GM21515 (cell line): ENCODE results near the gene SLC9A7.

Experiments
- ATAC-seq: cut with Tn5 transposase; IDR thresholded peaks from one replicate; pipeline ENCODE4 v1.9.1; 2021; ENCODE audit not compliant: unreplicated experiment

Gene SLC9A7

DNA sequence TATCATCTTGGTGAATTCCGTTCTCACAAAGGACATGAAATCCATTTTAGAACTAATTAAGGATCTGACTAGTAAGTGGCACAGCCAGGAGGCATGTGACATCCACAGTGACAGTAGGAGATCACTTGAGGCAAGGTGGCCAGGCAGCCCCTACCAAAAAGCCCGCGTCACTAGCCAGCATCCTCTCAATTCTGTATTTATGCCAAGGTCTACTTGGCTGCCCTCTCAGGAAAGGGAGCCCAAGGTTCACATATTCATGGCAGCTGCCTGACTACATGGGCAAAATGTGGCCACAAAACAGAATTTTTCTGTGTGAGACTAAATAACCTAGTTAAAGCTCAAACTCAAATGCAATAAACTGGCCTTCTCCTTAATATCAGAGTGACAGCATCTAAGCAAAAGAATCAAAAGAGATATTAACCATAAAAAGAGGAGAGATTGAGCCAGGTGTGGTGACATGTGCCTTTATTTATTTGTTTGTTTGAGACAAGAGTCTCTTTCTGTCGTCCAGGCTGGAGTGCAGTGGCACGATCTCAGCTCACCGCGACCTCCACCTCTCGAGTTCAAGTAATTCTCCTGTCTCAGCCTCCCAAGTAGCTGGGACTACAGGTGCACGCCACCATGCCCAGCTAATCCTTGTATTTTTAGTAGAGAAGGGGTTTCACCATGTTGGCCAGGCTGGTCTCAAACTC is 51.5 kb downstream of the SLC9A7 start:
- no peak for ATAC-seq

DNA sequence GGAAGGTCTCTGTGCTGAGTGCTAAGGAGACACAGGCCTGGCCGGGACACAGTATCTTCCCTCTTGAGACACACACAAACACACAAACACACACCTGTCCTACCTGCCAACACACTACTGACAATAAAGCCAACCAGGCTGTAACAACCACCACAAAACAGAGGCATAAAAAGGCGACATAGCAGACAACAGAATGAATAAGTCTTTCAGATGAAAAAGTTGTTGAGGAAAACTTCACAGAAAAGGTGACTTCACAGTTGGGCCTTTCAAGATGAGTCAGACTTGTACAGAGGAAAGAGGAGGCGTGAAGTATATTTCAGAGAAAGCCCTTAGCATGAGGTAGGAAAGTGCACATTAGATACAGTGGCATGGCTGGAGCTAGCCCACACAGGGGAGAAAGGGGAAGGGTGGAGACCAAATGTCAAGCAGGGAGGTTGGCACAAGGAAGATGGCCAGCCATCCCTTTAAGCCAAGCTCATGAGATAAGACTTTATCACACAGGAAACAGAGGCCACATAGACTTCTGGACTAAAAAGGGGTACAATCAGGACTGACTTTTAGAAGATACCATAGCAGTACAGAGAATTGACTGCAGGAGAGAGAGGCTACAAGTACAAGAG is 54.0 kb downstream of the SLC9A7 start:
- ATAC-seq, result peak; percentile 86

DNA sequence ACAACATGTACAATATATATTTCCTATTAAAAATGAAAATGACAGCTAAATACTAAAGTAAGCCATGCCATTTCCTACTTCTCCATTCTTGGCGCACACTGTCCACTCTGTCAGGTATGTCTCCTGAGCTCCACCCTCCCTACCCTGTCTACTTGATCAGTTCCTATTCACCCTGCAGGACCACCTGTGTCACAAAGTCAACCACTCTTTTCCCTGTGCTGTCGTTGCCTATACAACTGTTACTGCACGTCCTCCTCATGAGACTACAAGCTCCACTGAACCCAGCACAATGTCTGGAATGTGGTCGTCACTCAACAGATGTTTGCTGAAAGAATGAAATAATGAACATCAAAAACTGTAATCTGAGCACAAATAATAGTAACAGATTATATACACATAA is 54.9 kb downstream of the SLC9A7 start:
- ATAC-seq, result no peak

DNA sequence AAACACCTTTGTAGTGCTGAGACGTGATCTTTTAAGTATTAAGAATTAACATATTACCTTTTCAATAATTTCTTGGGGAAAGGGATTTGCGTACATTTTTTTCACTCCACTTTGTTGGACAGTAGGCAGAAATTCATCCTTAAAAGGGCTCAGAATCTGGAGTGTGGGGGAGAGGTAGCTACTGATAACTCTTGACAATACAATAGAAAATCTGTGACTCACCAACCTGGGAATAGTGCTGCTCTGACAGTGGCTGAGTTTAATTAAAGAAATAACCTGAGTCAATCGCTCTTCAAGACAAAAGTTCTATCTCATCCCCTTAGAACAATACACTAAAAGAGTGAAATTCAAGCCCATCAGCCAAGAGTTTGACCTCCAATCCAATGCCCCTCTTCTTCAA is 60.2 kb downstream of the SLC9A7 start:
- no peak for ATAC-seq

DNA sequence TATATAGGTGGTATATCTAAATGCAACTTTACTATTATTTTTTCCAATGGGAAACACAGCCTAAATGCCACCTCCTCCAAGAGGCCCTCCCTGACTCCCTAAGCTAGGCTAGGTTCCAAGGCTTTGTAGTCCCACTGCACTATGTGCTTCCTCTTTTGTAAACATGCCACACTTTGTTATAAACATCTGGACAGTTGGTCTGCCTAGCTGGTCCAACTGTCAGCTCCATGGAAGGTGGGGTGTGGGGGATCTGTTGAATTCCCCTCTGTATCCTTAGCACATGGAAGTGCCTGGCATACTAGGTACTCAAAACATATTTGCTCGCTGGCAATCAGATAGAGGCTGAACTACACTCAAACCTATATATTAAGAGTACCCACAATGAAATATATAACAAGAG is 63.4 kb downstream of the SLC9A7 start:
- ATAC-seq, result no peak

DNA sequence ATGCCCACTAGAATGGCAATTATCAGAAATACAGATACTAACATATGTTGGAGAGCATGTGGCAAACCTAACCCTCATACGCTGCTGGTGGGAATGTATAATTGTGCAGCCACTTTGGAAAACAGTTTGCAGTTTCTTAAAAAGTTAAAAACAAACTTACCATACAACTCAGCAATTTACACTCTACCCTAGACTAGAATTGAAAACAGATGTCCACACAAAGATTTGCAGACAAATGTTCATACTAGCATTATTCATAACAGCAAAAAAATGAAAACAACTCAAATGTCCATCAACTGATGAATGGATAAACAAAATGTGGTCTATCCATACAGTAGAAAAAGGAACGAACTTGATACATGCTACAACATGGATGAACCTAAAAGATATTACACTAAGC is 64.4 kb downstream of the SLC9A7 start:
- no peak for ATAC-seq

DNA sequence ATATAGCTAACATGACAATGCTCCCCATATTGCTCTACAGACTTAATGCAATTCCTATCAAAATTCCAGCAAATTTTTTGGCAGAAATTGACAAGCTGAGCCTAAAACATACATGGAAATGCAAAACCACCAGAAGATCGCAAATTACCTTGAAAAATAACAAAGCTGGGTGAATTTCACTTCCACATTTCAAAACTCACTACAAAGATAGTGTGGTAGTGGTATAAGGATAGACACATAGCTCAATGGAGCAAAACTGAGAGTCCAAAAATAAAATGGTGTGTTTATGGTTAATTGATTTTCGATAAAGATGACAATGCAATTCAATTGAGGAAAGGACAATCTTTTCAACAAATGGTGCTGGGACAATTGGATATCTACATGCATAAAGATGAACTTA is 65.8 kb downstream of the SLC9A7 start:
- no peak for ATAC-seq

DNA sequence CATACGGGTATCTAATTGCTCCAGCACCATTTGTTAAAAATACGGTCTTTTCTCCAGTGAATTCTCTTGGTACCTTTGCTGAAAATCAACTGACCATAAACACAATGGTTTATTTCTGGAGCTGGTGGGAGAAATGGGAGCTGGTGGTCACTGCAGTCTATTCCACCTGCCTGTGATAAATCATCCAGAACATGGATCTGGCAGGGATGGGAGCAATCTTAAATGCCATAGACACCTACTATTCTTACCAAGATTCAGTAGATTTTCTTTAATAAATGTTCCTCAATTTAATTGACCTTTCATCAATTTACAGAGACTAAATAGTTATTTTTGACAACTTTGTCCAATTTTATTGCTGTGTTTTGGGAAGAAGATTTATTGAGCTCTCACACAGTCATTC is 68.1 kb downstream of the SLC9A7 start:
- no peak for ATAC-seq

DNA sequence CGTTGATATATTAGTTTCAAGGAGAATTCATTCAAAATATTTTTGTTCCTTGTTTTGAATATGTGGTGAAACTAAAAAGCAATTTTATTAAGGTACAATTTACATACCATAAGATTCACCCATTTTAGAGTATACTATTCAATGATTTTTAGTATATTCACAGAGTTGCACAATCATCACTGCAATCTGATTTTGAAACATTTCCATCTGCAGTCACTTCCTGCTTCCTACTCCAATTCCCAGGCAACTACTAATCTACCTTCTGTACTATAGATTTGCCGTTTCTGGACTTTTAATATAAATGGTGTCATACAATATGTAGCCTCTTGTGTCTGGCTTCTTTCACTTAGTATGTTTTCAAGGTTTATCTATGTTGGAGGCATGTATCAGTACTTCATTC is 71.3 kb downstream of the SLC9A7 start:
- ATAC-seq, result no peak

DNA sequence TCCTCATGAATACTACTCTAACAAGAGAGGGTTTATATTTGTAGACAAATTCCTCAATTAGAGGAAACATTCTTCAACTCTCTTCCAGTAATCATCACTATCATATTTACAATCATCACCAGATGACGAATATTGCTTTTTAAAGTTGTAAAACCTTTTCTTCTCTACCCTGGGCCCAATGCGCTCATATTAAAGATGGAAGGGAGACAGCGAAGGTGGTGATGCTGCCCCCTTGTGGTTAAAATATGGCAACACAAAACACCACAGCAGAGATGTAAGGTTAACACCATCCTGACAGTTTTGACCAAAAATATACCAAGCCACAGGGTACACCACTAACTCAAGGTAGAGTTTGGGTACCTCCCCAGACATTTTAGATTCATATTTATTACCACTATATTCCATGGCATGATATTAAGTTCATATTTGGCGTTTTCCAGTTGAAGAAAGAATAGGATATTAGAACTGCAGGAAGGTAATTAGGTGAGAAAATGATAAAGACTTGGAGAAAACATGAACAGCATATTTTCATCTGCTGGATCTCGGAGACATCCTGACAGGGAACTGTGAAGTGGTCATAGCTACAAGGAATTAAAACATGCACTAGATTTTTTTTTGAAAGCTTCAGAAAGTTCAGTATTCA is 72.8 kb downstream of the SLC9A7 start:
- ATAC-seq, result no peak

DNA sequence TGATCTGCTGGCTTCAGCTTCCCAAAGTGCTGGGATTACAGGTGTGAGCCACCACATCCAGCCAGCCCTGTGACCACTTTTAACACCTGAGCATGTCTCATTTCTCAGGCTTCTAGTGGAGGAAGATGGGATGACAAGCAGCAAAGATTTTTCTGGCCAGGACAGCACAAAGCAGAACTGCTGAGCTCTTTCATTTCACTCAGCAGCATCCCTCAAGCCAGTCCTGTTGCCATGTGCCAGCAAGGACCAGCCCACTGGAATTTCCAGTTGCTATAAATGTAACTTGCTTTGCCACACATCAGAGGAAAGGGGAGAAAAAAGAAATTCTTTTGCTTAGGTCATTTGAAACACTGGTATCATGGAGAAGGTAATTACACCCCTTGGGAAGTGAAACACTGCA is 75.9 kb downstream of the SLC9A7 start:
- no peak for ATAC-seq

DNA sequence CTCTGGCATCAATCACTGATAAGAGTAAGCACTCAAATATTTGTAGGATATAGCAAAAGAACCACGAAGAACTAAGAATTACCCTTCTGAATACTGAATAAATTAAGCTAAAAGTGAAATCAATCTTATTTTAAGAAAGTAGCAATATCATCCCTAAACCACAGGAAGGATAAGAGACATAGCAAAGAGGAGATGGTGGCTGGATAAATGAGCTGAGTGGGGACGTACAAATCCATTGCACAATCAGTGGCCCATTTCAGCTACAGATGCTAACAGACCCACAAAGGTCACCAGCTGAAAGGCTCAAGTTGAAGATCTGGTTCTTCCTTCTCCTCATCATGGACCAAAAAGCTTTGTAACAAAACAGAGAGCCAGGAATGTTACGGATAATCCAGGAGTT is 77.1 kb downstream of the SLC9A7 start:
- ATAC-seq, result no peak

DNA sequence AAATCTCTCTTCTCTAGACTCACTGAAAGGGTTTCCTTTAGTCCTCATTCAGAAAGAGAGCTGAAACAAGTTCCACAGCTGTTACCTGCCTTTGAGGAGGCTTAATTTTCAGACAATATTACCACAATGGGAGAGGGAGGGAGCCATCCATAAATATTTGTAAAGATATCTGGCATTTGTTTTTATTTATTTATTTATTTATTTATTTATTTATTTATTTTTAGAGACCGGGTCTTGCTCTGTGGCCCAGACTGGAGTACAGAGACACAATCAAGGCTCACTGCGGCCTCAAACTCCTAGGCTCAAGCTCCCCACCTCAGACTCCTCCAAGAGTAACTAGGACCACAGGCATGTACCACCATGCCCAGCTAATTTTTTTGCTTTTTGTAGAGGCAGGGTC is 80.7 kb downstream of the SLC9A7 start:
- no peak for ATAC-seq

DNA sequence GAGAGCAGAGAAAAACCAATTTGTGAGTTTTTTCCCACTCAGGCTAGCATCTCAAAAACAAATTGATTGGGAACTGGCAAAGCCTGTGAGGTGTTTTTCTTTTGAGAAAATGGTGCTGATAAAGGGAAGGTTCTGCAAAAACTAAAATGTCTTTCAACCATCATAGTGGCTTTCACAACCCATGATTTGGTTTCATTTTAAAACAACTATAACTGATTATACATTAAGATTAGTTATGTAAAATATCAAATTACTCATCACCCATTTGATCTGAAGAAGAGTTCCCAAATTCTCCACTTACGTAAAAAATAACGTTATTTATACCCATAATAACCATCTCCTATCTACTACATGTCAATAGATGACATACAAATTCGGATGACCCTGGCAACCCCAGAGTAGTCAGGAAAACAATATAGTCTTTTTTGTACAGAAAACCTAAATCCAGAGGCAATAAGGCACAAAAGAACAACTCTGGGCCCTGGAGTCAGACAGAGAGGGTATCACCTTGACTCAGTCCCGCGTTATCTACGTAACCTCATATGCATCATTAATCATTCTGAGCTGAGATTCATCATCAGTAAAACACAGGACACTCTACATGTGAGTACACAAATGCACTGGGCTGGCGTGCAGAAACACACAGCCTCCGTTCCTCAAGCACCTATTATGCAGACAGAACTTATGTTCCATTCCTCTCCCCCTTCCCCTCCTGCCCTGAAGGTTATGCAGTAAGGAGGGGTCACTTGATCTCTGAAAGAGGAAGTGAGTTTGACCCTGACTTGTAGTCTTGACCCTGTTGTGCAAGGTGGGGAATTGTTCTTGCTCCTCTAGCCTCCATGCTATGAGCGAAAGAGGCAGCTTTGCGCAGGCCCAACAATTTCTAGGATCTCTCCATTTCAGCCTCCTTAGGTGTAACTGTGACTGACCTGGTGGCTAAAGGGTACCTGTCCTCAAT is 82.2 kb downstream of the SLC9A7 start:
- no peak for ATAC-seq

DNA sequence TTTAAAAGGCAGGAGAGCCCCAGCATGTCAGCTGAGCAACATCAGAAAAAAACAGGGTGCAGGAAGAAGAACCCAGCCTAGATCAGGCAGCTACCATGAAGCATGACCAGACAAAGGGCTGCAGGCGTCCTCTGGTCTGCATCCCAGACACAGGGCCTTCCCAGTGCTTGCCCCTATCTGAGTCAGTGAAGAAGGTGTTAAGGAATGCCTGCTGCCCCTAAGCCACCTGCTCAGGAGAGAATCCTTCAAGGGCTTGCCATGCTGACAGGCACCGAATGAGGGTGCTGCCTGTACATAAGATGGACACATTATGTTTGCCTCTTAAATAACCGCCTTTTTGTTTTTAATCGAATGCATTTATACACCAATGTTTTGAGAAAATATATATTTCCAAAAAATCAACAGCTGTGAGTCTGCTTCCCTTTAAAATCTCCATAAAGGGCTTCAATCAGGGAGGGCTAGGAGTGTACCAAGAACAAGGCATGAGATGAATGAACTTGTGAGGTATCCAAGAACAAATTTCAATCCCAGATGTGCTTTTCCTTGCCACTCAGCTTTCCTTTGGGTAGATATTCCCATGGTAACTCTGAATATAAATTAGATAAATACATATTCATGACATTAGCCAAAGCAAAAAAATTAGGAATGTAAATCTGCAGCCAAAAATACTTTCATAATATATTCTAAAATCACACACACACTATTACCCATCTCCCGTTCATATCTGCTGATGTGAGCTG is 85.1 kb downstream of the SLC9A7 start:
- ATAC-seq, result no peak

DNA sequence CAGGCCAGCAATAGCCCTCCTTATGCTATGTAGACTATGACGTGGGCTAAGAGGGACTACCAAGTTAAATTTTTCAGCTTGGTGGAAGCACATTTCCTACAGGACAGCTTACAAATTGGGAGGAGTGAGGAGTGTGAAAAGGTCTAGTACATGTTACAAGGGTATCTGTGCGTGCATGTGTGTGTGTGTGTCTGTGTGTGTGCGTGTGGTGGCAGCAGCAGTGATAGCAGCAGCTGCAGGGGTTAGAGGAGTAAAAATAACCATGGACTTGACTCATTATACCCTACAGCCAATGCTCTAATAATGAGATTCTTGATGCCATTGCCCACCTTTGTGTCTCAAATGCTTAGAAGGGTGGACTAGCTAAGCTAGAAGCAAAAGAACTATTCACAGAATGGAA is 88.6 kb downstream of the SLC9A7 start:
- no peak for ATAC-seq

DNA sequence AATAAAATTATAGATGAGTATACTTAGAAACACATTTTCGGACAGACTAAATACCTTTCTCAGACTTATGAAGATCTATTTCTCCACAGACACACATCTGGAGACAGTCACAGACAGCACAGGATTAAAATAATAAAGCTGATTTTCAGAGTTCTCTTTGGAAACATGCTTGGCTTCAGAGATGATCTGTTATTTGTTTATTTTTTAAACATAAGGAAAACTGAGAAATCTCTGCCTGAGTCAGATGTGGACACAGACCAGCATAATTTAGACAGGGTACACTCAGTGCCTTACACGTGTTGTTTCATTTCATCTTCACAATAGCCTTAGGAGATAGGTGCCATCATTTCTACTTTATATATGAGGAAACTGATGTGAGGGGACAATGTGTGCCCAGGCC is 92.1 kb downstream of the SLC9A7 start:
- ATAC-seq, result no peak

DNA sequence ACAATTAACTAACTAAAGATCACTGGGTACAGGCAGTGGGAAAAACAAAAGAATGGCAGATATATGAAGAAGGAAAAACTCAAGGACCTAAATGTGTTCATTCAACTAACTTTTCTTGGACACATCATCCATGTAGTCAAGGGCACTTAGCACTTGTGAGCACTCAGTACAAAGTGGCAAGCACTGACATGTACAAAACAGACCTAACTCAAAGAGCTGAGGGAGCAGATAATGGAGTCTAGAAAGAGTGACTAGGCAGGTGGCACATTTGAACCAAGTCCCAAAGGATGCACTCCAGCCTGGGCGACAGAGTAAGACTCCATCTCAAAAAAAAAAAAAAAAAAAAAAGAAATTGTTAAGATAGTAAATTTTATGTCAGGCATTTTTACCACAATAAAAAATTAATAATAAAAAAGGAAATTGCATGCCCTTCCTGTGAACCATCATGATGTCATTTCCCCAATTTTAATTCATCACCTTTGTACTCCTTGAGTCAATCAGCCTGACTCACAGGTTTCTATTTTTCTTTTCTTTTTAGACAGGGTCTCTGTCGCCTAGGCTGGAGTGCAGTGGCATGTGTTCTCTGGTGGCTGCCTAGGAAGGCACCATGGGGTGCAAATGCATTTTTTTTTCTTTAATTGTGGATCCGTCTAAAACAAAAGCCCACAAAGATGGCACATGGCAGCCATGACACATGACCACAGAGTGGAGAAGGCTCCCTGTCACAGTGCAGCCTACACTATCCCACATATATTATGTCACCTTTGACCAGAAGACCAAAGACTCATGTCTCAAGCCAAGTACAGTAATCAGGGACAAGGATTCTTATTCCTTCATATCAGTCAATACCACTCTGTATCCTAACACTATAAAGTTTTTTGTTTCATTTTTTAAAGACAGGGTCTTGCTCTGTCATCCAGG is 93.4 kb downstream of the SLC9A7 start:
- no peak for ATAC-seq

DNA sequence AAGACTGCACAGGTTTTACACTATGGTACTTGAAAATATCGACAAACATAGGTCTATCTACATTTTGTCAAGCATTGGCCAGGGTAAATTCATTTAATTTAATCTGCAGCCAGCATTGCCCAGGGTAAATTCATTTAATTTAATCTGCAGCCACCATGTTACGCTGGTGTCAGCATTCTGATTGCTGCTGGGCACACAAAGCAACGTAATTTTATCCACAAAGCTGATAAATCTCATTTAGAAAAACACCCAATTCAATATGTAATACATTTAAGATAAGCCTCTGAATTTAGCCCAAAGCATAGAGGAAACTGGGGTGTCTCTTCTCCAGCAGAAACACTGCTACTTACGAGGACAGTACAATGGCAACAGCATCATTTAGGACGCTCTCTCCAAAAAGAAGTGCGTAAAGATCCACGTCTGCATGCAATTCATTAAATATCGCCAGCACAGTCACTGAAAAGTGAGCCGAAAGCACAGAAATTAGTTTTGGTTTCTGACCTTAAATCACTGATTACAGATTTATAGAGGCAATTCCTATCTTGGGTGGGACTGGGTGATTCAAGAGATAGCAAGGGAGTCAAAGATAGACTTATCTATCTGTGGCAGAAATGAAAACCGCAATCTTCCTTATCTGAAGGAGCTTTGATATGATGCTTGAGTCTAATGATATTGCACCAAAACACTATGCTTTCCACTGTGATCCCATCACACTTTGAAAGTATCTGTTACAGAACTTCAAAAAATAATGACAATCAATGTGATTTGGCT is 96.5 kb downstream of the SLC9A7 start:
- no peak for ATAC-seq
